Ishikawa (cell line): Measurements from ENCODE around the gene RCOR3.

Experiments
- CEBPB ChIP-seq: IDR thresholded peaks from 2 replicates; pipeline ENCODE4 v1.6.1; 2012
- CREB1 ChIP-seq: IDR thresholded peaks from 2 replicates; pipeline ENCODE4 v1.6.1; 2012; ENCODE audit warnings: low read depth
- EGR1 ChIP-seq: IDR thresholded peaks from 2 replicates; pipeline ENCODE4 v1.6.1; 2012
- EP300 ChIP-seq: IDR thresholded peaks from 2 replicates; pipeline ENCODE4 v1.6.1; 2012; ENCODE audit warnings: borderline replicate concordance
- RAD21 ChIP-seq: IDR thresholded peaks from 2 replicates; pipeline ENCODE4 v1.6.1; 2012; ENCODE audit warnings: low read depth
- TAF1 ChIP-seq: IDR thresholded peaks from 2 replicates; pipeline ENCODE4 v1.6.1; 2012; ENCODE audit warnings: low read depth, mild to moderate bottlenecking
- TF ChIP-seq, protein P1 (sequence below): IDR thresholded peaks from 2 replicates; pipeline ENCODE4 v1.6.1; 2012; ENCODE audit warnings: low read depth, mild to moderate bottlenecking
- TF ChIP-seq, protein P2 (sequence below): IDR thresholded peaks from 2 replicates; pipeline ENCODE4 v1.6.1; 2012

DNA sequence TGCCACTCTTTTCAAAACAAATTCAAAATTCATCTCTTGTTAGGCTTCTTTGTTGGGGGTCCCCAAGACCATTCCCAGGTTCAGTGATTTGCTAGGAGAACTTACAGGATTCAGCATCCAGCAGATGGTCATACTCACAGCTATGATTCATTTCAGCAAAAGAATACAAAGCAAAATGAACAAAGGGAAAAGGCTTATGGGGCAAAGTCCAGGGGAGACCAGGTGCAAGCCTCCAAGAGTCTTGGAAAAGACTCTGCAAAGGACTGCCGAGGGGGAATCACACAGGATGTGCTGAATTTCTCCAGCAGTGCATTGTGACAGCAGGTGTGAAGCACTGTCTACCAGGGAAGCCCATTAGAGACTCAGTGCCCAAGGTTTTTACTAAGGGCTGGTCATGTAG is 74.7 kb downstream of the RCOR3 start:
- TF ChIP-seq EP300 (no peak), EGR1 (no peak), TAF1 (no peak), CREB1 (no peak), RAD21 (no peak), CEBPB (no peak)
- TF ChIP-seq, protein P1, sequence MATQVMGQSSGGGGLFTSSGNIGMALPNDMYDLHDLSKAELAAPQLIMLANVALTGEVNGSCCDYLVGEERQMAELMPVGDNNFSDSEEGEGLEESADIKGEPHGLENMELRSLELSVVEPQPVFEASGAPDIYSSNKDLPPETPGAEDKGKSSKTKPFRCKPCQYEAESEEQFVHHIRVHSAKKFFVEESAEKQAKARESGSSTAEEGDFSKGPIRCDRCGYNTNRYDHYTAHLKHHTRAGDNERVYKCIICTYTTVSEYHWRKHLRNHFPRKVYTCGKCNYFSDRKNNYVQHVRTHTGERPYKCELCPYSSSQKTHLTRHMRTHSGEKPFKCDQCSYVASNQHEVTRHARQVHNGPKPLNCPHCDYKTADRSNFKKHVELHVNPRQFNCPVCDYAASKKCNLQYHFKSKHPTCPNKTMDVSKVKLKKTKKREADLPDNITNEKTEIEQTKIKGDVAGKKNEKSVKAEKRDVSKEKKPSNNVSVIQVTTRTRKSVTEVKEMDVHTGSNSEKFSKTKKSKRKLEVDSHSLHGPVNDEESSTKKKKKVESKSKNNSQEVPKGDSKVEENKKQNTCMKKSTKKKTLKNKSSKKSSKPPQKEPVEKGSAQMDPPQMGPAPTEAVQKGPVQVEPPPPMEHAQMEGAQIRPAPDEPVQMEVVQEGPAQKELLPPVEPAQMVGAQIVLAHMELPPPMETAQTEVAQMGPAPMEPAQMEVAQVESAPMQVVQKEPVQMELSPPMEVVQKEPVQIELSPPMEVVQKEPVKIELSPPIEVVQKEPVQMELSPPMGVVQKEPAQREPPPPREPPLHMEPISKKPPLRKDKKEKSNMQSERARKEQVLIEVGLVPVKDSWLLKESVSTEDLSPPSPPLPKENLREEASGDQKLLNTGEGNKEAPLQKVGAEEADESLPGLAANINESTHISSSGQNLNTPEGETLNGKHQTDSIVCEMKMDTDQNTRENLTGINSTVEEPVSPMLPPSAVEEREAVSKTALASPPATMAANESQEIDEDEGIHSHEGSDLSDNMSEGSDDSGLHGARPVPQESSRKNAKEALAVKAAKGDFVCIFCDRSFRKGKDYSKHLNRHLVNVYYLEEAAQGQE: no peak
- TF ChIP-seq, protein P2, sequence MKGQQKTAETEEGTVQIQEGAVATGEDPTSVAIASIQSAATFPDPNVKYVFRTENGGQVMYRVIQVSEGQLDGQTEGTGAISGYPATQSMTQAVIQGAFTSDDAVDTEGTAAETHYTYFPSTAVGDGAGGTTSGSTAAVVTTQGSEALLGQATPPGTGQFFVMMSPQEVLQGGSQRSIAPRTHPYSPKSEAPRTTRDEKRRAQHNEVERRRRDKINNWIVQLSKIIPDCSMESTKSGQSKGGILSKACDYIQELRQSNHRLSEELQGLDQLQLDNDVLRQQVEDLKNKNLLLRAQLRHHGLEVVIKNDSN: no peak
